HS-27A (cell line): ENCODE measurements around the gene FGGY.
"Not testable (repeated sequence)": the region's sequence is repeated elsewhere in the genome, so short reads cannot be mapped to it uniquely, and the experiment has no call there.

ENCODE experiments used
- DNase-seq: peaks from one replicate; pipeline ENCODE4 v3.0.0-alpha.2; 2012; ENCODE audit warnings: low read depth, missing footprints

Gene FGGY

GRCh38 chr1:59350521-59350920, 53.6 kb downstream of the FGGY start:
- no peak for DNase-seq

GRCh38 chr1:59352065-59352464, 55.2 kb downstream of the FGGY start:
- DNase-seq = no peak

DNA sequence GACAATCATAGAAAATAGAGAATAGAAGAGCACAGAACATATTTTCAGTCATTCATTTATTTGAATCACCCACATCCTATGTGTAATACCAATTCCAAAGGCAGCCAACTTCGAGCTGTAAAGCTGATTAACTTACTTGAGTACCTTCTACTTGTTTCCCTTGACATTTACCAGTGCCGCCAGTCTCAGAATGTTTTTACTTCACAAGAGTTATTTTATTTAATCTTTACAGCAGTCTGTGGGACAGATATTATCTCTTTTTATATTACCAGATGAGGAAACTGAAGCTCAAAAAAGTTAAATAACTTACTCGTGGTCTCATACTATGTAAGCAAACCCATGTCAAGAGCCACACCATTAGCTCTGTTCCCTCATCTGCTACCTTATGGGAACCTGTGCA, 56.6 kb downstream of the FGGY start:
- DNase-seq = no peak

DNA sequence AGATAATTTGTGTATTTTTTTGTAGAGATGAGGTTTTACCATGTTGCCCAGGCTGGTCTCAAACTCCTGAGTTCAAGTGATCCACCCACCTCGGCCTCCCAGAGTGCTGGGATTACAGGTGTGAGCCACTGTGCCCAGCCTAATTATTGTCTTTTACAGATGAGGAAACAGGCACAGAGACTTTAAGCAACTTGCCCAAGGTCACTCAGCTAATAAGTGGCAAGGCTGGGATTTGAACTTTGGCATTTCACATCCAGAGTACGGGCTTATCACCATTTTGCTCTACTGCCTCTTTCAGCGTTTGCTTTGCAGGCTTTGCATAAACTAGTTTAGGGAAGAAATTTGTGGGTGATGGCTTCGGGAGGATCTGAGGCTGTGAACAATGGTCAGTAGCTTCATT, 57.3 kb downstream of the FGGY start:
- DNase-seq = not testable (repeated sequence)

GRCh38 chr1:59354709-59355337, 57.9 kb downstream of the FGGY start:
- DNase-seq = no peak

GRCh38 chr1:59355361-59355760, 58.5 kb downstream of the FGGY start:
- DNase-seq = no peak

DNA sequence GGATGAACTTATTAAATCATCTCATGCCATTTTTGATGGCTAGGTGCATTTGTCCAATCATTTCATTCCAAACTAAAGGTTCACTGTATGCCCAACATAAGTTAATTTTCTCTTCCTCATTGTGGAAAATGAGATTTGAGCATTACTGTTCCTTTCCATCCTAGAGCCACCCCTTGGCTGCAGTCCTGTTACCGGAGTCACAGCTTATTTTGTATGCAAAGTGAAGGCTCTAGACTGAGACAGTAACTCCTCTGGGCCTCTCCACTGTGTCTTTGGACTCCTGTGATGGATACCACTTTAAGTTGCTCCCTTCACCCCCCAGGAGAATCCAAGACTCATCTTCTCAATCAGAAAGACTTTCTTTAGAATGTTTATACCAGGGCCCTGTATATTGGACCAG, 59.7 kb downstream of the FGGY start:
- no peak for DNase-seq

GRCh38 chr1:59357645-59358320, 60.9 kb downstream of the FGGY start:
- DNase-seq = no peak

DNA sequence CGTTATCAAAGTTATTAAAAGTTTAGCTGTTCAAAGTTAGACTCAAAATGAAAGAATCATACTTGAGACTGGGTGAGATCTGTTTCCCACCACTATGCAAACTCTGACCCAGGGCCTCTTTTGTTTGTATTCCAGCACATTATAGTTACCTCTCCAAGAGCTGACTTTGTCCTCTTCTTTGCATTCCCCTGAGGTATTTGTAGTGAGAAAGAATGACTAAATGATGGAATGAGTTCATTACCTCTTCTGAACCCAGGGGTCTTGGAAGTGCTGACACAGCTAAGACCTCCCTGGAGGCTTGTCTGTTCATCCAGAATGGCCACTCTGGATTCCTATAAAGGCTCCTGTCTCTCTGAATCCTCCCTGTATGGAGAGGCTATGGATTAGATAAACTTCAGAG, 62.4 kb downstream of the FGGY start:
- no peak for DNase-seq

DNA sequence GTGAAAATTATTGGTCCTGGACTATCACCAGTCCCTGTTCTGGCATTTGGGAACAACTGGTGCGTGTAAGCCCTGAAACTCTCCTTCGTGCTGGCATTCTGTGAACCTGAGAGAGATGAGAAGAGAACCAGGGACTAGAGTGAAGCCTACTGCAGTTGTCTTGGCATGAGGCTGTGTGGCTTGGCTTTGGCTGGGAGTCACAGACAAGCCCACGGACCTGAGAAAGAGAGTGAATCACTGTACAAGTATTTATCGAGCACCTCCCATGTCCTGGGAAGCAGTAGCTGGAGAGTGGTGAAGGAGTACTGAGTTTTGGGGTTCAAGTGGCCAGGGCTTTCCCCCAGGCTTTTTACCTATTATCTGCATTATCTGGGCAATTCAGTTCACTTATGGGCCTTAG, 63.3 kb downstream of the FGGY start:
- DNase-seq = no peak

DNA sequence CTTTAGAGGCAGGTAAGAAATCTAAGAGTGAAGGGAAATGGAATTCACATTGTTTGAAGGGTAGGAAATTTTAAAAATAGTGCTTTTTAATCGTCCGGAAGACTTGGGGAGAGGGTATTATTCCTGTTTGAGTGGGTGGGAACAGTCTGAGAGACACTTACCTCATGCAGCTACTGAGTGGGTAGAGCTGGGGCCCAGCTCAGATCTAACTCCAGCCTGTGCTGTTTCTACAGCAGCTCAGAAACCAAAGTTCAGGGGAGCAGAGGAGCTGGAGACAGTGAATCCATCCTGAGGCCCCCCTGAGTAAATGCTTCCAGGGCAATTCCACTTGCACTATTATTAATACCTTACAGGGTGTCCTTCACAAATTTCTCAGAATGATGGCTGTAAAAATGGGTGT, 63.8 kb downstream of the FGGY start:
- no peak for DNase-seq

GRCh38 chr1:59361766-59362165, 64.9 kb downstream of the FGGY start:
- no peak for DNase-seq

GRCh38 chr1:59364037-59364436, 67.1 kb downstream of the FGGY start:
- no peak for DNase-seq

GRCh38 chr1:59366346-59366745, 69.5 kb downstream of the FGGY start:
- DNase-seq = no peak

DNA sequence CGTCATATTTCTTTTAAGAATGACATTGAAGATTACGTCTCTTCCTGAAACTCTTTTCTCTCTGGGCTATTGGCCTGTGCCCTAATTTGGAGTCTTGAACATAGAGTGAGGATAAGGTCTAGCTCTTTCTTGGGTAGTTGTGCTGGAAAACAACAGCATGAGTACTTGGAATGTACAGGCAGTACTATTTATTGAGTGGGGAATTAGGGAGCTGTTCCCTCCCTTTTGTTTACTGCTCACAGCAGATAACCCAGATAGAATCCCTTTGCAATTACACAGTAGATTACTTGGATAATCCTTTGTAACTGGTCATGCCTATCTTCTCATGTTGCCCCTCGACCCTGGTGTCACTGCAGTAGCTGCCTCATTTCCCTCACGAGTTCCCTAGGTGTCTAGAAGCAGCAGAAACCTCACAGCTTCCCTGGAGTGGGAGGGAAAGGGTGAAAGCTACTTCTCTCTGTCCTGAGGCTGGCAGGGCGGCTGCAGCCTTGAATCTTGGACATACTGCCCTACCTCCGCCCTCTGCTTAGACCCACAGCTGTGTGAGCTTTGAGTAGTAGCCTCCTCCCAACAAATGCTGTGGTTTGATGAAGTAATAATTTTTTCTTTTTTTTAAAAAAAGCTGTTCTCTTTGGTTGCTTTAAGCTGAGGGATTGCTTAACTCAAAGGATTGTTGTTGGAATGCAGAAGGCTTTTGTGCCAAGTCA, 70.6 kb downstream of the FGGY start:
- DNase-seq = peak; percentile 69

DNA sequence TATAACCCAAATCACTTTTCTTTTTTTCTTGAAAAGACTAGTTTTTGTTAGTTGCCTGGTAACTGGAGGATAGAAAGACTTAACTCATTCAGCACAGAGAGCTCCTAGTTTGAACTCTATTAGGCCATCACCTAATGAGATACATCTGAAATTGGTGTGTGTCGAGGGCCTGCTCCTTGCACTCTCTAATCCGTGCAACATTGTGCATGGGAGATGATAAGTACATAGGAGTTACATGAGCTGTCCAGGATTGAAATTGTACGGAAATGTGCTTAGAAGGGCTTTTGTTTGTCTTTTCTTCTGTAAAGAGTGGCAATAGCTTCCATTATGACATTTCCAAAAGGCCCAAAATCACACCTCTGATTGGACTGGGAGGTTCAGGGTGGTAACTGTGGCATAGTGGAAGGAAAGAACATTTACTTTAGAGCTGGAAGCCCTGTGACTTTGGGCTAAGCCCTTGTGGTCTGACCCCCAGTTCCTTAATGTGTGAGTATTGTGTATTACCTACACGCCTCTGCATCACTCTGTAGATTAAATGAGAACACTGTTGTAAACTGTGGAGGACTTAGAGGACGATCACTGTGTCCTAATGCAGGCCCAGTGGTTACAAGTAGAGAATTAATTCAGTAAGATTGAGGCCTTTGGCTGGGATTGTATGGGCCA, 71.2 kb downstream of the FGGY start:
- DNase-seq = no peak

DNA sequence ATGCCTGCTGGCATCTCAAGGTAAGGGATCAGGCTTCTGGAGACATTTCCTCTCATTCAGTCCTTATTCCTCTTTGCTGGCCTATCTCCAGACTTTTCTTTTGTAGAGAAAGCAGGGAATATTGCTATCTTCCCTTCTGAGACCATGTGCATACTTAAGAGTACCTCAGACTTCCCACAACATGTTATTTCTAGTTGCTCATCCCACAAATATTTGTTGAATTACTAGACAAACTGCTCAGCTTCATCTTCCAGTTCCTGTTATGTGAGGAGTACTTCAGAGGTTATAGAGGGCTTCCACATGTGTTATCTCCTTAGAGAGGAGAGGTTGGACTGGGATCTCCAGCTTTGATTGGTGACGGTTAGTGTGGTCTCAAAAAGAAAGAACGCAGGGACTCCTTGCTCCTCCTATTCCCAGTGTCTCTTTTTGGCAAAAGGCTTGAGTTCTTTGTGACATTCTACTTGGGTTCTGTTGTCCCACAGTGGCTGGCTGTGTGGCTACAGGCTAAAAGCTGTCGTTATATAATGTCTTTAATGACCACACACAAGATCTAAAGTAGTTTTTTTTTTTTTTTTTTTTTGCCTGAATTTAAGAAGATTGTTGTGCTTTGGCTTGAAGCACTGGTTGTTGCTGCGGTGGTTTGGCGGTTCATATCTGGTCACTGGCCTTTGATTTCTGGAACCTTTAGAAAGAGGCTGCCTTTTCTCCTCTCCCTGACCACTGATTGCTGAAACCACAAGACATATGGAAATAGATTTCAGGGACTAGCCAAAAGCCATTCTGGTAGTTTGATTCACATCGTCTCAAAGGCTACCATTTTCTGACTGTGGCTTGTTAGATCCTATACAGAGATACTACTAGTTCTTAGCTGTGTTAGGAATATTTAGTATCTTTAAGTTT, 78.7 kb downstream of the FGGY start:
- peak; percentile 98 for DNase-seq

DNA sequence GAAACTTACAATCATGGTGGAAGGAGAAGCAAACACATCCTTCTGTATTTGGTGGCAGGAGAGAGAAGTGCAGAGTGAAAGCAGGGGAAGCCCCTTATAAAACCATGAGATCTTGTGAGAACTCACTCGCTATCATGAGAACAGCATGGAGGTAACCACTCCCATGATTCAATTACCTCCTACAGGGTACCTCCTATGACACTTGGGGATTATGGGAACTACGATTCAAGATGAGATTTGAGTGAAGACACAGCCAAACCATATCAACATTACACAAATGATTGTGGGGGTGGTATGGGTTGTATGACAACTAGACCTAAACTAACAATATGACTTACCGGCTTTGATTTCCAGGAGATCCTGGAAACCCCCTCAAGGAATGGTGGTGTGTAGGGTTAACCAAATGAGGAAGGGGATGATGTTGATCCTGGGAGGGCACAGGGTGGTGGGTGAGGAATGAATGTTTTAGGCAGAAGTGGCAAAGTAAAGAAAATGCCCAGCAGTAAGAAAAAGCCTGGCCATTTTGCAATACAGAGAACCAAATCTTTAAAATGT, 80.5 kb downstream of the FGGY start:
- no peak for DNase-seq

DNA sequence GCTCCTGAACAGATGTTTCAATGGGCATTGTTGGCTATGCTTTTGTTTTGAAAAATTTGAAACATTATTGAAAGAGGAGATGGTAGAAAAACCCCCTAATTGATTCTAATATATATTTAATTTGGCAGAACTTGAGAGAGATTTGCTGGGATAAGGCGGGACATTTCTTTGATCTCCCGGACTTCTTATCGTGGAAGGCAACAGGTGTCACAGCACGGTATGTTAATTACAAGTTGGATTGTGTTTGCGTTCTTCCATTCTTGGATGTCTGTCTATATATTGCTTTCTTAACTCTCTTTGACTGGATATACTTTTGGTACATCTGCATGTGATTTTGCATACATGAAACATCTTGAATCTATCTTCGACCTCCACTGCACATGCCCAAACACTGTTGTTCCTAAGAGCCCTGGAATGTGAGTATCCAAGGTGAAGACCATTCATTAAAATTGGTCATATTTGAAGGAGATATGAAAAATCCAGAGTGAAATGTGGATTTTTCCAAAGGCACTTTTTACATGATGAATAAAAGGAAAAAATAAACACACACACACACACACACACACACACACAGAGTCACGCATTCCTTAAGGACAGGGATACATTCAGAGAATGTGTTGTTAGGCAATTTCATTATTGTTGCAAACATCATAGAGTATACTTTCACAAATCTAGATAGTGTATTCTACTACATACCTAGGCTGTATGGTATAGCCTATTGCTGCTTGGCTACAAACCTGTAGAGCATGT, 81.9 kb downstream of the FGGY start:
- DNase-seq = no peak

DNA sequence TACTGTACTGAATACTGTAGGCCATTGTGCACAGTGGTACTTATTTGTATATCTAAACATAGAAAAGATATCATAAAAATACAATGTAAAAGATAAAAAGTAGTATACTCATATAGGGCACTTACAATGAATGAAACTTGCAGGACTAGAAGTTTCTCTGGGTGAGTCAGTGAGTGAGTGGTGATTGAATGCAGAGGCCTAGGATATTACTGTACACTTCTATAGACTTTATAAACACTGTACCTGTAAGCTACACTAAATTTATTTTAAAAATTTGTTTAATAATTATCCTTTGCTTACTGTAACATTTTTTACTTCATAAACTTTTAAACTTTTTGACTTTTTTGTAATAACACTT, 82.5 kb downstream of the FGGY start:
- no peak for DNase-seq

- no peak for DNase-seq
Observed at GRCh38 chr1:59383963-59384362, 87.1 kb downstream of the FGGY start.
